22Rv1 (cell line): ENCODE data around the gene CERS2.

Experiments
- ZFX ChIP-seq: fragments of 450-650 bp; IDR thresholded peaks from 2 replicates; pipeline ENCODE4 v1.6.1; 2017; ENCODE audit warnings: antibody characterized with exemption, borderline replicate concordance
- TF ChIP-seq, protein P1 (sequence below): fragments of 450-650 bp; IDR thresholded peaks from 2 replicates; pipeline ENCODE4 v1.5.1; 2017; ENCODE audit warnings: mild to moderate bottlenecking

DNA sequence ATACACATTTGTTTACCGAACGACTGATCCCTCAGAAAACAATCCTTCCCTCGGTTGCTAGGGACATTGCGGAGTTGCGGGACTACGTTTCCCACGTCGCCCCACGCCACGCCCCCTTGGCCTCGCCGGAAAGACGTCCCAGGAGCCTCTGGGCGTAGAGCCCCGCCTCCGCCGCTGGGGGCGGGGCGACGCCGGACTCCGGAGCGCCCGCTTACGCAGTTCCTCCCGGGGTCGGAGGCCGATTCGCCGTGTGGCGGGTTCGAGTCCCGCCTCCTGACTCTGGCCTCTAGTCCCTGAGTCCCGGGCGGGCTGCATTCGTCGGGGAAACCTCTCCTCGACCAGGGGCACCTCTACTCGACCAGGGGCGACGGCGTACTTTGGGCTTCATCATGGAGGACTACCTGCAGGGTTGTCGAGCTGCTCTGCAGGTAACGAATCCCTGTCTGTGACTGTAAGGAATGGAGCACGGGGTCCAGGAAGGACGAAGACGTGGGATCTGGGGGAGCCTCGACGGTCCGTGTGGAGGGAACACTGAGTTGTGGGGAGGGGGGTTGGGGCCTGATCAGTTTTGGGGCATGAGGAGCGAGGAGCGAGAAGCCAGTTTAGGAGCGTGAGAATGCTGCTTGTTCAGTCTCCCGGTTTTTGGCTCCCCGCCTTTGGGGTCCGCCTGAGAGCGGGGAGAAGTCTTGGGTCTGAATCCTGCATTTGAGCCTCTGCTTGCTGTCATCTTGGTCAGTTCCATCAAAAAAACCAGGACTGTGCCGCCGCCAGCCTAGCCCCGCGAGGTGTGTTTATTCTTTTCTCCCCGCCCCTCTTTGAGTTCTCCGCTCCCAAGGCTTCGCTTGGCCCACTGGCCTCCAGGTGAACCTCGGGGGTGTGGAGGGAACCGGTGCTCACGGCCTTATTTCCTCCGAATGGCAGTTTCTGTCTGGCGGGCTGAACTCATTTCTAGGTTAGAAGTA is 33.9 kb upstream of the CERS2 start, which contains the start of gene PRUNE1:
- TF ChIP-seq, protein P1, sequence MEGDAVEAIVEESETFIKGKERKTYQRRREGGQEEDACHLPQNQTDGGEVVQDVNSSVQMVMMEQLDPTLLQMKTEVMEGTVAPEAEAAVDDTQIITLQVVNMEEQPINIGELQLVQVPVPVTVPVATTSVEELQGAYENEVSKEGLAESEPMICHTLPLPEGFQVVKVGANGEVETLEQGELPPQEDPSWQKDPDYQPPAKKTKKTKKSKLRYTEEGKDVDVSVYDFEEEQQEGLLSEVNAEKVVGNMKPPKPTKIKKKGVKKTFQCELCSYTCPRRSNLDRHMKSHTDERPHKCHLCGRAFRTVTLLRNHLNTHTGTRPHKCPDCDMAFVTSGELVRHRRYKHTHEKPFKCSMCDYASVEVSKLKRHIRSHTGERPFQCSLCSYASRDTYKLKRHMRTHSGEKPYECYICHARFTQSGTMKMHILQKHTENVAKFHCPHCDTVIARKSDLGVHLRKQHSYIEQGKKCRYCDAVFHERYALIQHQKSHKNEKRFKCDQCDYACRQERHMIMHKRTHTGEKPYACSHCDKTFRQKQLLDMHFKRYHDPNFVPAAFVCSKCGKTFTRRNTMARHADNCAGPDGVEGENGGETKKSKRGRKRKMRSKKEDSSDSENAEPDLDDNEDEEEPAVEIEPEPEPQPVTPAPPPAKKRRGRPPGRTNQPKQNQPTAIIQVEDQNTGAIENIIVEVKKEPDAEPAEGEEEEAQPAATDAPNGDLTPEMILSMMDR: no peak
- no peak for TF ChIP-seq ZFX
